ENCODE measurements around the gene ABCA3. TPM values are rescaled to one million over a fixed set of nuclear protein-coding genes. Genes with fewer than 3 reads are reported as not detected.
A peak's percentile ranks its signal among the peaks of the same experiment; 100 is the strongest.

ABCA3 gene
- total RNA-seq, 2 donors from 2014 or later: 8.2 to 24.7 TPM

- H3K27me3 ChIP-seq (replicated peaks; ENCODE audit: insufficient read depth): no peaks in the 10 kb centered on the region
- H3K27ac ChIP-seq: no peak overlapping the region
- no peaks in the 10 kb centered on the region for H3K4me1 ChIP-seq (replicated peaks)
- TF ChIP-seq CTCF (IDR thresholded peaks at IDR 0.05) (no peak), POLR2AphosphoS5 (IDR thresholded peaks at IDR 0.05) (no peak), POLR2A (IDR thresholded peaks at IDR 0.05) (no peak)
- no peaks in the 10 kb centered on the region for H3K36me3 ChIP-seq
- WGBS: 98% methylated on average over 22 of the region's 22 CpGs
- H3K4me3 ChIP-seq: no peak overlapping the region
- DNase-seq (ENCODE audit: low spot score): no peak
- no peaks in the 10 kb centered on the region for H3K9me3 ChIP-seq
- intact Hi-C loops (cut with DNase I): no loop called here
Measured at GRCh38 chr16:2297506-2297860, 43.0 kb downstream of the ABCA3 start.

- Histone ChIP-seq H3K36me3 (no peaks in the 10 kb centered on the region), H3K27me3 (replicated peaks; ENCODE audit: insufficient read depth) (no peaks in the 10 kb centered on the region), H3K4me1 (replicated peaks) (no peaks in the 10 kb centered on the region), H3K27ac (no peak overlapping the region), H3K9me3 (no peaks in the 10 kb centered on the region), H3K4me3 (no peak overlapping the region)
- intact Hi-C loops (cut with DNase I): no loop called here
- no peak for DNase-seq (ENCODE audit: low spot score)
- WGBS: 80% methylated on average over 23 of the region's 23 CpGs
- TF ChIP-seq POLR2A (IDR thresholded peaks at IDR 0.05): no peak
- peak in 3 of 4 experiments; percentile 34 to 52 (median 45) for TF ChIP-seq CTCF (IDR thresholded peaks at IDR 0.05)
Measured at GRCh38 chr16:2296661-2297505, 43.6 kb downstream of the ABCA3 start.

GRCh38 chr16:2295056-2295798 lies 45.3 kb downstream of the ABCA3 start:
- no peak overlapping the region for H3K4me3 ChIP-seq
- TF ChIP-seq POLR2AphosphoS5 (IDR thresholded peaks at IDR 0.05) (no peak), CTCF (IDR thresholded peaks at IDR 0.05) (no peak), POLR2A (IDR thresholded peaks at IDR 0.05) (no peak)
- DNase-seq (ENCODE audit: low spot score): no peak
- 80% methylated on average over 17 of the region's 21 CpGs for WGBS
- no peaks in the 10 kb centered on the region for H3K27me3 ChIP-seq (replicated peaks; ENCODE audit: insufficient read depth)
- H3K27ac ChIP-seq: no peak overlapping the region
- no peaks in the 10 kb centered on the region for H3K9me3 ChIP-seq
- no peaks in the 10 kb centered on the region for H3K36me3 ChIP-seq
- intact Hi-C loops (cut with DNase I): no loop called here
- no peaks in the 10 kb centered on the region for H3K4me1 ChIP-seq (replicated peaks)

GRCh38 chr16:2292221-2292620 lies 48.3 kb downstream of the ABCA3 start:
- DNase-seq (ENCODE audit: low spot score): no peak
- Histone ChIP-seq H3K4me3 (no peak overlapping the region), H3K9me3 (no peaks in the 10 kb centered on the region), H3K27me3 (replicated peaks; ENCODE audit: insufficient read depth) (no peaks in the 10 kb centered on the region), H3K36me3 (no peaks in the 10 kb centered on the region), H3K27ac (no peak overlapping the region), H3K4me1 (replicated peaks) (no peaks in the 10 kb centered on the region)
- 81% methylated on average over 9 of the region's 9 CpGs for WGBS
- intact Hi-C loops (cut with DNase I): no loop called here
- TF ChIP-seq POLR2A (IDR thresholded peaks at IDR 0.05) (no peak), POLR2AphosphoS5 (IDR thresholded peaks at IDR 0.05) (no peak), CTCF (IDR thresholded peaks at IDR 0.05) (no peak)

Measured in prostate gland (tissue), 2 donors.